Naive thymus-derived CD4-positive, alpha-beta T cell (primary cell): ENCODE results near the gene AMPD3. TPM values are rescaled to one million over a fixed set of nuclear protein-coding genes. Genes with fewer than 3 reads are reported as not detected.

Experiments
- ATAC-seq: fragments of 150-1000 bp; cut with Tn5 transposase; 2 replicates; pipeline ENCODE4 v1.10.0; 2021; ENCODE audit warnings: mild to moderate bottlenecking, moderate library complexity
- CTCF ChIA-PET: fragments of 350-600 bp; sonication (Branson Sonifier 250); formaldehyde crosslinking; loops from one replicate; lab custom pipeline; 2021; ENCODE audit warnings: antibody characterized with exemption; lab: Charles Lee
- POLR2A ChIA-PET: fragments of 350-600 bp; sonication (Branson Sonifier 250); formaldehyde crosslinking; loops from one replicate; lab custom pipeline; 2021; ENCODE audit warnings: antibody characterized with exemption, inconsistent platforms; lab: Charles Lee
- DNase-seq, 9 donors: peaks; one replicate each; pipeline versions ENCODE4 v3.0.0 to v3.0.0-alpha.2; 2020 to 2022; ENCODE audit warnings: mixed read lengths in 1 of 9
- H3K27ac ChIP-seq: one replicate; pipeline ENCODE4 v1.7.0; 2013; ENCODE audit warnings: mild to moderate bottlenecking, low read depth, low read length, moderate library complexity
- H3K27me3 ChIP-seq, 2 donors: one replicate each; pipeline ENCODE4 v1.7.0; 2013; ENCODE audit warnings: low read length in 2 of 2, mild to moderate bottlenecking in 2 of 2, moderate library complexity in 2 of 2; ENCODE audit not compliant: control insufficient read depth in 2 of 2, insufficient read depth in 2 of 2
- H3K36me3 ChIP-seq, 3 experiments: 1 replicate in 2 of 3; 2 replicates in 1 of 3; pipeline ENCODE4 v1.7.0; 2013; ENCODE audit warnings: low read length in 3 of 3, mild to moderate bottlenecking in 3 of 3, moderate library complexity in 1 of 3; ENCODE audit not compliant: insufficient read depth in 3 of 3, control insufficient read depth in 2 of 3
- H3K4me1 ChIP-seq, 2 donors: one replicate each; pipeline ENCODE4 v1.7.0; 2013; ENCODE audit warnings: low read length in 2 of 2, mild to moderate bottlenecking in 2 of 2, moderate library complexity in 1 of 2; ENCODE audit not compliant: control insufficient read depth in 2 of 2, insufficient read depth in 2 of 2
- H3K4me3 ChIP-seq: 2 replicates; pipeline ENCODE4 v1.7.0; 2013; ENCODE audit warnings: mild to moderate bottlenecking, low read length
- H3K9me3 ChIP-seq, 3 experiments: 1 replicate in 2 of 3; 2 replicates in 1 of 3; pipeline ENCODE4 v1.7.0; 2013; ENCODE audit warnings: low read length in 3 of 3; ENCODE audit not compliant: control insufficient read depth in 2 of 3
- H3K27ac Mint-ChIP-seq, 9 donors: one replicate each; pipeline ENCODE4 v1.8.0; 2020 to 2022; ENCODE audit warnings: mixed read lengths in 9 of 9, mild to moderate bottlenecking in 8 of 9, moderate library complexity in 5 of 9, inconsistent platforms in 2 of 9
- H3K27me3 Mint-ChIP-seq, 5 donors: one replicate each; pipeline ENCODE4 v1.8.0; 2021 to 2022; ENCODE audit warnings: mixed read lengths in 5 of 5, mild to moderate bottlenecking in 1 of 5
- H3K36me3 Mint-ChIP-seq, 5 donors: one replicate each; pipeline ENCODE4 v1.8.0; 2020 to 2022; ENCODE audit warnings: mixed read lengths in 5 of 5, mild to moderate bottlenecking in 3 of 5, inconsistent platforms in 1 of 5
- H3K4me1 Mint-ChIP-seq, 7 donors: one replicate each; pipeline ENCODE4 v1.8.0; 2020 to 2022; ENCODE audit warnings: mixed read lengths in 7 of 7, mild to moderate bottlenecking in 3 of 7, inconsistent platforms in 1 of 7
- H3K4me3 Mint-ChIP-seq, 10 donors: one replicate each; pipeline ENCODE4 v1.8.0; 2020 to 2022; ENCODE audit warnings: mild to moderate bottlenecking in 10 of 10, mixed read lengths in 10 of 10, moderate library complexity in 6 of 10, inconsistent platforms in 2 of 10
- H3K9me3 Mint-ChIP-seq, 11 donors: one replicate each; pipeline ENCODE4 v1.8.0; 2020 to 2022; ENCODE audit warnings: mixed read lengths in 11 of 11, mild to moderate bottlenecking in 4 of 11, inconsistent platforms in 1 of 11, moderate library complexity in 1 of 11
- intact Hi-C, 2 donors: fragments of 100-400 bp; cut with micrococcal nuclease; formaldehyde crosslinking; loops; one replicate each; pipeline ENCODE4 v1.15.1; 2023
- polyA plus RNA-seq, 2 donors: library from polyadenylated mRNA; unstranded; fragments of 300-500 nt; fragmentation: Illumina TruSeq; gene quantifications; one replicate each; pipeline ENCODE4 v1.2.3, GENCODE V29; 2021
- total RNA-seq, 6 experiments: library from RNA in 5 of 6; stranded (reverse) in 5 of 6; gene quantifications; 1 replicate in 5 of 6; 2 replicates in 1 of 6; pipeline ENCODE4 v1.2.3 and lab custom pipeline; 2021 to 2026

The AMPD3 gene
- total and polyA plus RNA-seq, 7 experiments from 2014 or later: 12.9 to 35.1 (median 29.9) TPM

DNA sequence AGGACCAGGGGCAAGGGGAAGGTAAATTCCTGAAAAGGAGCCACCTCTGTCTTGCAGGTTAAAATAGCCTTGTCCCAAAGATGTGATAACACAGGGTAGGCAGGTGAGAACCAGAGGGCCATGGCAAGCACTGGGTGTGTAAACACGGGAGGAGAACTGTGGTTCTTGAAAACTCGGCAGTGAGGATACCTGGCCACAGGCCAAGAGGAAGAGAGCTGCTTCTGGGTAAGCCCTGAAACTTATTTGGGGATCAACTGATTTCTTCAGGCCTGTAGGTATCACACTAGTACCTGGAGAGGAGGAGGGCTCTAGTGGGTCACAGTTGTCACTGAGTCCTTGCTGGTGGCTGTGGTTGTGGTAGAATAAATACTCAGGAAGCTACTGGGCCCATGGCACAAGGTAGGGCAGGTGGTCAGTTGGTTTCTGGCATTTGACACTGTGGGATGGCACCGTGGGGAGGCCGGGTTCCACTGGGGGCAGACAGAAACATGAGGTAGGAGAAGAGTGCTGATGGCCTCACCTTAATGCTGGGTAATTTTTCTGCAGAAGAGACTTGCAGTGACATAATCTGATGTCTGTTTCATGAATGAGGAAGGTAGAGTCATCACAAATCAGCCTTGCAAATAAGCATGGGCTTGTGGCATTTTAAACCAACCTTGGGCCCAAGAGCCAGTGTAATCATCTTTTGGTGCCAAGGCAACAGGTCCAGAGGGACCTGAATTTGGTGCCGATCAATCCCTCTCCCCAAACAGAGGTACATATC is 22.0 kb downstream of the AMPD3 start:
- Mint-ChIP-seq H3K4me1 (peaks cover 8 to 51% (median 25%) of the 10 kb centered on the region in 7 donors), H3K27me3 (no peaks in the 10 kb centered on the region), H3K27ac (peak overlapping the region; percentile 21 to 80 (median 66)), H3K9me3 (no peaks in the 10 kb centered on the region), H3K36me3 (peaks cover 4 to 37% (median 9%) of the 10 kb centered on the region in 5 donors), H3K4me3 (no peak overlapping the region)
- Histone ChIP-seq H3K27me3 (no peaks in the 10 kb centered on the region), H3K36me3 (peaks cover 0 to 80% (median 4%) of the 10 kb centered on the region in 3 experiments), H3K9me3 (no peaks in the 10 kb centered on the region), H3K27ac (peak overlapping the region; percentile 19), H3K4me1 (no peaks in the 10 kb centered on the region), H3K4me3 (no peak overlapping the region)
- ChIA-PET CTCF (interaction anchor here (0.6 kb wide), 1 partner anchor 230 kb away, joined by 3 read pairs; no protein-coding TSS in a partner anchor), POLR2A (no interaction called here)
- no peak for DNase-seq
- no peak for ATAC-seq
- intact Hi-C loops: loop anchor here in 1 of 2 donors (5.0 kb wide), 1 partner anchor 65 kb away; no protein-coding TSS in a partner anchor

DNA sequence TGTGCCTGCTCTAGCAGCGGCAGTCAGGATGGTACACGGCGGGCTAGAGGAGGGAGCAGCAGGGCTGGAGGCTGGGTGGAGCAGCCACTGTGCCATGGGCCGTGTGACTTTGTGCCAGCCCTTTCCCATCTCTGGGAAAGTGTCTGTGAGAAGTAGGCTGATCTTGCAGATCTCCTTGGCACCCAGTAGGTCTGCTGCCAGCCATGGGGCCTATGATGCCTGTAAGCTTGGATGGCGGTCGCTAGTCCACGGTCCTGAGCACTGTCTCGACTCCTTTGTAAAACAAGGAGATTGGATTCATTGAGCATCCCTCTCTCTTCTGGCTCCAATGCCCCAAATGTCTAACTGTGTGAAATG is 22.6 kb downstream of the AMPD3 start:
- H3K27ac ChIP-seq: no peak overlapping the region
- peak overlapping the region in 3 of 9 donors; percentile 14 to 66 (median 32) for H3K27ac Mint-ChIP-seq

DNA sequence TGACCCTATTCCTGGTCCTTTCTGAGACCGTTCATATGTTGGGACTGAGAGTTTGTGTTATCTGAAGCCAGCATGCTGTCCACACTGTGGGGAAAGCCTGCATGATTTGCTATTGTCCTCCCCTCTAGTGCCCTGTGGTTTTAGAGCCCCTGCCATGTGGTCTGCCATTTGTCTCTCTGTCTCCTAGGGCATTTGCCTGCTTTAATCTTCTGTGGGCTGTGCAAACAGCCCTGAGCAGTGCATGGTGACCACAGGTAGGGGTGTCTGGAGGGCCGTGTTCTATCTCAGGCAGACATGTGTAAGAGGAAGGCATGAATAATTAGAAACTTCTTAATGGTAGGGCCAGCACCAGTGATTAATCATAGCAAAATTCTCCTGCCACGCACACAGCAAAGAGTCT is 23.0 kb downstream of the AMPD3 start:
- peak overlapping the region in 7 of 9 donors; percentile 14 to 67 (median 42) for H3K27ac Mint-ChIP-seq
- intact Hi-C loops: loop anchor here in 1 of 2 donors (5.0 kb wide), 1 partner anchor 66 kb away; no protein-coding TSS in a partner anchor
- peaks cover 0 to 89% (median 4%) of the 10 kb centered on the region in 3 experiments for H3K36me3 ChIP-seq
- peaks cover 8 to 44% (median 25%) of the 10 kb centered on the region in 7 donors for H3K4me1 Mint-ChIP-seq
- DNase-seq: no peak
- ATAC-seq: no peak
- H3K9me3 Mint-ChIP-seq: no peaks in the 10 kb centered on the region
- CTCF ChIA-PET: no interaction called here
- H3K27ac ChIP-seq: no peak overlapping the region
- no peaks in the 10 kb centered on the region for H3K4me1 ChIP-seq
- POLR2A ChIA-PET: no interaction called here
- H3K27me3 Mint-ChIP-seq: no peaks in the 10 kb centered on the region
- peaks cover 6 to 37% (median 9%) of the 10 kb centered on the region in 5 donors for H3K36me3 Mint-ChIP-seq
- H3K27me3 ChIP-seq: no peaks in the 10 kb centered on the region
- H3K9me3 ChIP-seq: no peaks in the 10 kb centered on the region
- H3K4me3 Mint-ChIP-seq: no peak overlapping the region
- H3K4me3 ChIP-seq: no peak overlapping the region

More for the DNA sequence above, 22.6 kb downstream of the AMPD3 start:
- ChIA-PET POLR2A (no interaction called here), CTCF (no interaction called here)
- H3K4me1 Mint-ChIP-seq: peaks cover 8 to 48% (median 25%) of the 10 kb centered on the region in 7 donors
- no peaks in the 10 kb centered on the region for H3K27me3 Mint-ChIP-seq
- Histone ChIP-seq H3K4me3 (no peak overlapping the region), H3K9me3 (no peaks in the 10 kb centered on the region), H3K36me3 (peaks cover 0 to 85% (median 4%) of the 10 kb centered on the region in 3 experiments), H3K27me3 (no peaks in the 10 kb centered on the region), H3K4me1 (no peaks in the 10 kb centered on the region)
- DNase-seq (no peak), ATAC-seq (no peak)
- intact Hi-C loops: loop anchor here in 1 of 2 donors (5.0 kb wide), 1 partner anchor 65 kb away; no protein-coding TSS in a partner anchor
- H3K9me3 Mint-ChIP-seq: no peaks in the 10 kb centered on the region
- no peak overlapping the region for H3K4me3 Mint-ChIP-seq
- peaks cover 4 to 37% (median 9%) of the 10 kb centered on the region in 5 donors for H3K36me3 Mint-ChIP-seq

DNA sequence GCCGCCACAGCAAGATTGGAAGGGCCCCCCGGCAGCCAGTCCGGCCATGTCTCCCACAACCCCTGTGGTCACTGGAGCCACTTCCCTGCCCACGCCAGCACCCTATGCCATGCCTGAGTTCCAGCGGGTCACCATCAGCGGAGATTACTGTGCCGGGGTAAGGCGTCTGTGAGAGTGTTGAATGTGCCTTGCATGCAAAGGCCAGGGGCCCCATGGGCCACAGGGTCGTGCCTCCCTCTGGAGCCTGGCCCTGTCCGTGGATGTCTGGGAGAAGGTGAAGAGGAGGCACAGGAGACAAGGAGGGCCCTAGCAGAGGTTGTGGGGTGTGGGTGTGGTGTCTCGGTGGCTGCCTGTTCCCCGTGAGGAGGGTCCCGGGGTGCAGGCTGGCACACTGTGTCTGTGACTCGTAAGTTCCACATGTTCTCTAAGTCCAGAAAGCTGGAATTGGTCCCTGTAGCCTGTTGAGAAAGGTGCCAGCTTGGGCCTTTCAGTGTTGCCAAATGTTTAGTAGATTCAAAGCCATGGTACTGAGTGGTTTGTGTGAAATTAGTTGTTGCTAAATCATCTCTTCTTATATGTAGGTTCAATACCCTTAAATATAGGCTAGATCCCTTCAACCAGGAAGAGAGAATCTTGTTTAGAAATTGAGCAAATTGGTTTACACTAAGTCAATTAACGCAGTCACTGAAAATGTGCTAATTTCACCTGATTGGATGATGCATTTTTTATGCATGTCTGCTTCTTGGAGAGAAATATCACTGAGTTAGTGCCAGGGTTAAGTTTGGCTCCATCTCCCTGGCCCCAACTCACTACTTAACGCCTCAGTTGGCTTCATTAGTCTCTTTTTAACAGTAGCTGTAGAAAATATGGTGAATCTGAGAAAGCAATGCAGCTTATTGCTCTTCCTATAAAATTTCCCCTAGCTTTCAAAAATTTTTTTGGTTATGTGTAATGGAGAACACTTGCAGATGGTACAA is 23.8 kb downstream of the AMPD3 start:
- intact Hi-C loops: loop anchor here in 1 of 2 donors (5.0 kb wide), 1 partner anchor 67 kb away; no protein-coding TSS in a partner anchor
- no peak overlapping the region for H3K4me3 Mint-ChIP-seq
- peaks cover 8 to 37% (median 18%) of the 10 kb centered on the region in 7 donors for H3K4me1 Mint-ChIP-seq
- ChIA-PET CTCF (interaction anchor here (0.5 to 1.6 kb wide), 2 partner anchors 73 to 213 kb away, joined by 3 read pairs; no protein-coding TSS in a partner anchor), POLR2A (interaction anchor here (0.9 kb wide), 1 partner anchor 19 kb away, joined by 3 read pairs; no protein-coding TSS in a partner anchor)
- H3K36me3 ChIP-seq: peaks cover 0 to 90% (median 4%) of the 10 kb centered on the region in 3 experiments
- H3K4me3 ChIP-seq: no peak overlapping the region
- no peak overlapping the region for H3K27ac ChIP-seq
- H3K9me3 Mint-ChIP-seq: no peaks in the 10 kb centered on the region
- H3K4me1 ChIP-seq: no peaks in the 10 kb centered on the region
- ATAC-seq (no peak), DNase-seq (no peak)
- no peaks in the 10 kb centered on the region for H3K9me3 ChIP-seq
- peaks cover 6 to 34% (median 8%) of the 10 kb centered on the region in 5 donors for H3K36me3 Mint-ChIP-seq
- no peaks in the 10 kb centered on the region for H3K27me3 ChIP-seq
- no peaks in the 10 kb centered on the region for H3K27me3 Mint-ChIP-seq
- H3K27ac Mint-ChIP-seq: peak overlapping the region in 8 of 9 donors; percentile 23 to 67 (median 48)

DNA sequence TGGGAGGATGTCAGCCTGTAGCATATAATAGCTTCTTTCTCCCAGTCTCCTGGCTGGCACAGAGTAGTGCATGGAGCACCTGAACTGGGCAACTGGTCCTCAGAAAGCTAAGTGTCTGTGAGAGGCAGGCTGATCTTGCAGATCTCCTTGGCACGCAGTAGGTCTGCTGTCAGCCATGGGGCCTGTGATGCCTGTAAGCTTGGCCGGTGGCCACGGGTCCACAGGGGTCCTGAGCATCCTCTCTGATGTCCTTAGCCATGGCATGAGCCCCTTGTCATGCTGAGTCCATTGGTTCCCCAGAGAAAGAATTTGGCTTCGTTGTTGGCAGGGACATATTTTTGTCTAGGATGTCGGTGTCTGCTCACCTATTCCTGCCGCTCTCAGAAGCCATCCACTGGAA is 25.0 kb downstream of the AMPD3 start:
- DNase-seq: no peak
- intact Hi-C loops: loop anchor here in 1 of 2 donors (2.0 kb wide), 1 partner anchor 23 kb away; no protein-coding TSS in a partner anchor
- Histone ChIP-seq H3K4me1 (no peaks in the 10 kb centered on the region), H3K27me3 (no peaks in the 10 kb centered on the region), H3K4me3 (no peak overlapping the region), H3K36me3 (peaks cover 0 to 90% (median 4%) of the 10 kb centered on the region in 3 experiments), H3K9me3 (no peaks in the 10 kb centered on the region), H3K27ac (no peak overlapping the region)
- no peak overlapping the region for H3K4me3 Mint-ChIP-seq
- peaks cover 8 to 36% (median 13%) of the 10 kb centered on the region in 5 donors for H3K36me3 Mint-ChIP-seq
- peak overlapping the region in 4 of 9 donors; percentile 19 to 54 (median 28) for H3K27ac Mint-ChIP-seq
- no peaks in the 10 kb centered on the region for H3K9me3 Mint-ChIP-seq
- no peaks in the 10 kb centered on the region for H3K27me3 Mint-ChIP-seq
- ChIA-PET CTCF (interaction anchor here (0.5 to 1.6 kb wide), 2 partner anchors 74 to 214 kb away, joined by 3 read pairs; no protein-coding TSS in a partner anchor), POLR2A (interaction anchor here (0.9 kb wide), 1 partner anchor 21 kb away, joined by 3 read pairs; no protein-coding TSS in a partner anchor)
- no peak for ATAC-seq
- peaks cover 8 to 31% (median 15%) of the 10 kb centered on the region in 7 donors for H3K4me1 Mint-ChIP-seq

DNA sequence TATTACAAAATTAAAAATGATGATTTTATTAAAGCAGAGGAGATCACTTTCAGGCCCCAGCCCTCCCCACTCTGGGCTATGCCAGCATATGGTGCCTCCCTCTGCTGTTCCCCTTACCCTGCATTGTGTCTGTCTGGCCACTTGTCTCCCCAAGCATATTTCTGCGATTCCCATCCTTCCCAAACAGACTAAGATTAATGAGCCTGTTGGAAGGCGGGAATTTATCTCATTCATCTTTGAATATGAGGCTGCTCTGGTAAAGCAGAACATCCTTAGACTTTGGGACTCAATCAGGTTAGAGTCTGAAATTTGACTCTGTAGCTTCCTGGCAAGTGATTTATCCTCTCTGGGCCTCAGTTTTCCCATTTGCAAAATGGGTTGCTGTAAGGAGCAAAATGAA is 25.7 kb downstream of the AMPD3 start:
- ChIA-PET POLR2A (no interaction called here), CTCF (no interaction called here)
- Mint-ChIP-seq H3K4me1 (peaks cover 4 to 25% (median 8%) of the 10 kb centered on the region in 7 donors), H3K4me3 (no peak overlapping the region), H3K9me3 (no peaks in the 10 kb centered on the region), H3K27me3 (no peaks in the 10 kb centered on the region), H3K27ac (peak overlapping the region in 4 of 9 donors; percentile 12 to 63 (median 25)), H3K36me3 (peaks cover 8 to 32% (median 11%) of the 10 kb centered on the region in 5 donors)
- no peak overlapping the region for H3K27ac ChIP-seq
- H3K9me3 ChIP-seq: no peaks in the 10 kb centered on the region
- no peak overlapping the region for H3K4me3 ChIP-seq
- H3K36me3 ChIP-seq: peaks cover 0 to 90% (median 4%) of the 10 kb centered on the region in 3 experiments
- DNase-seq (no peak), ATAC-seq (no peak)
- no peaks in the 10 kb centered on the region for H3K4me1 ChIP-seq
- intact Hi-C loops: loop anchor here in 1 of 2 donors (2.0 kb wide), 1 partner anchor 24 kb away; no protein-coding TSS in a partner anchor
- no peaks in the 10 kb centered on the region for H3K27me3 ChIP-seq
